HG03558 (cell line): ENCODE measurements around the gene ZNF768.

Experiments used
- ATAC-seq: cut with Tn5 transposase; IDR thresholded peaks from one replicate; pipeline ENCODE4 v1.9.1; 2021; ENCODE audit warnings: moderate number of reproducible peaks; ENCODE audit not compliant: unreplicated experiment; ENCODE audit errors: extremely low read depth

Gene ZNF768

GRCh38 chr16:30519120-30520049, 7.0 kb downstream of the ZNF768 start:
- ATAC-seq, result no peak

DNA sequence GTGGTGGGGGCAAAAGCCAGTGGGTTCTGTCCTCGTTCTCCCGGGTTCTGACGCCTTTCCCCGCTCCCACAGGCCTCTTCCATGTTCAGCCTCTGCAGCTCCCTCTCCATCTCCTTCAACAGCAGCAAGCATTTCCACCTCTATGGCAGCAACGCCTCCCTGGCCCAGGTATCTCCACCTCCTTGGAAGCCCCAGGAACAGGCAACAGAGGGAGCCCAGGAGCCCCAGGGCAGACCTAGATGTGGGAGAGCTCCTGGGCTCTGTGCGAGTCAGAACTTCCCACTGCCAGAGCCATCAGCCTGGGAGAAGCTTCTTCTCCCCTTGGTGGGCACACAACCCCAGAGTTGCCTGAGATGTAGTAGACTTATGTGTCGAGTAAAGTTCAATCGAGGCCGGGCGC, 7.8 kb downstream of the ZNF768 start:
- no peak for ATAC-seq

DNA sequence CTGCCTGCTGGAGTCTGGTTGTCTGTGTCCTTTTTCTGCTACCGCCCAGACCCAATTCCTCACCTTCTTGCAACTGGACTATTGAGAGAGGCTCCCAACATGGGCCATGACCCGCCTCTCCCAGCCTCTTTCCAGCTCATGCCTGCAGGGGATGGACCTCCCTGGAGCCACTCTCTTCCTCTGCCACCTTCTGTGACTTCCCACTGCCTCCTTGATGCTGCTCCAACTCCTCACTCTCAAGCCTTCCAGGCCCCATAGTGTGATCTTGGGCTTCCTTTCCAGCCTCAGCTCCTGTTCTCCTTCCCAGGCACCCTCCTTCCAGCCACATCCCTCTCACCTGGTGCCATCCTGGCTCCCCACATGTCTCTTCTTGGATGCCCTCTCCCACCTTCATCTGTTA, 11.1 kb downstream of the ZNF768 start:
- ATAC-seq, result no peak

DNA sequence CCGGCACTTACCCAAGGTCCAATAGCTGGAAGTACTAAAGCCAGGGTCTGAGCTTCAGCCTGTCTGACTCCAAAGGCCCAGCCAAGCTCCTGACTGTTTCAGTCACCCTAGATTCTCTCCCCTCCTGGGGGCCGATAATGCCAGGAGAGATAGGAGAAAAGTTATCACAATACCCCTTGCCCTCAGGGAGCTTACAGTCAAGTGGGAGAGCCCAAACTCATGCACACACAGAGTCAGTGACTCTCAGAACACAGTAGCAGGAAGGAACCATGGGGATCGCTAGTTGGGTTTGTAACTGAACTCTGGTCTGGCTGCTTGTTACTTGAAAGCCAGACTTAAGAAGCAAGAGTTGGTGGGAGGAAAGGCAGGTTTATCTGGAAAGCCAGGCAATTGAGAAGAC, 14.9 kb downstream of the ZNF768 start:
- ATAC-seq, result no peak

DNA sequence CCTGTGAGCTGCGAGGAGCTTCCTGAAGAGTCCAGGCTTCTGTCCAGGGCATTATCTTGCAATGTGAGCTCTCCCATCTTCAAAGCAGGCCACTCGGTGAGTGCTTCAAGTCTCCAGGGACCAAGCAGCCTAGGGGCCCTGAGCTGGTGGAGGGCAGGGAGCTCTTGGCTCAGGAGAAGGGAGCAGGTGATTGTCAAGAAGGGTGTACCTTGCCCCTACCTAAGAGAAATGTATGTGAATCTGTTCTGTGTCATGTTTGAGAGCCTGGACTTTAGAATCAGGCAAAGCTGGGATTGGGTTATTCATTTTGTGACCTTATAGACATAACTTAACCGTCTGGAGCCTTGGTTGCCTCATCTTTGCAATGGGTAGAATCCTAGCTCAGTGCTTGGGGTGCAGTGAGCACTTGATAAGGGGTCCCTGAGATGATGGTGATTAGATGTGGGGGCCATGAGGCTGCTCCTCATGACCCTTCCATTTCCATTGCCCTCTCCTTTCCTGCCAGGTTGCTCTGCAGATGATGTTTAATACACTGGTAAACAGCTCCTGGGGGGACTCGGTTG, 15.9 kb downstream of the ZNF768 start:
- ATAC-seq, result no peak

DNA sequence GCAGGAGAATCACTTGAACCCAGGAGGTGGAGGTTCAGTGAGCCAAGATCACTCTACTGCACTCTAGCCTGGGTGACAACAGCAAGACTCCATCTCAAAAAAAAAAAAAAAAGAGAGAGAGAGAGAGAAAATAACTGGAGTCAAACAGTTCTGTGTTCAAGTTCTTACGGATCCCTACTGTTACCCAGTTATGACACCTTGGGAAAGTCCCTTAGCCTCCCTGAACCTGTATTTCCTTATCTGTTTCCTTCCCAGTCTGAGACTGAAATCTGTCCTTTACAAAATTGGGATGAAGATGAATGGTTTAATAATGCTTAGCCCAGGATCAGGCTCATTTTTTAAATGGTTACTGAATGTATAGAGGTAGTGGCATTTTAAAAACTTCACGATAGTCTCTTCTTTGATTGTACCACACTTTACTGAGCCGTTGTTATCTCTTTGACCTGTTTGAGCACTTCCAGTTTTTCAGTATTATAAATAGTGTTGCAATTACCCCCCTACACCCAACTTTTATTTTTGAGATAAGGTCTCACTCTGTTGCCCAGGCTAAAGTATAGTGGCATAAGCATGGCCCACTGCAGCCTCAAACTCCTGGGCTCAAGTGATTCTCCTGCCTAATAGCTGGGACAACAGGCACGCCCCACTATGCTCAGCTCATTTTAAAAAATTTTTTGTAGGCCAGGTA, 17.1 kb downstream of the ZNF768 start:
- ATAC-seq, result no peak

DNA sequence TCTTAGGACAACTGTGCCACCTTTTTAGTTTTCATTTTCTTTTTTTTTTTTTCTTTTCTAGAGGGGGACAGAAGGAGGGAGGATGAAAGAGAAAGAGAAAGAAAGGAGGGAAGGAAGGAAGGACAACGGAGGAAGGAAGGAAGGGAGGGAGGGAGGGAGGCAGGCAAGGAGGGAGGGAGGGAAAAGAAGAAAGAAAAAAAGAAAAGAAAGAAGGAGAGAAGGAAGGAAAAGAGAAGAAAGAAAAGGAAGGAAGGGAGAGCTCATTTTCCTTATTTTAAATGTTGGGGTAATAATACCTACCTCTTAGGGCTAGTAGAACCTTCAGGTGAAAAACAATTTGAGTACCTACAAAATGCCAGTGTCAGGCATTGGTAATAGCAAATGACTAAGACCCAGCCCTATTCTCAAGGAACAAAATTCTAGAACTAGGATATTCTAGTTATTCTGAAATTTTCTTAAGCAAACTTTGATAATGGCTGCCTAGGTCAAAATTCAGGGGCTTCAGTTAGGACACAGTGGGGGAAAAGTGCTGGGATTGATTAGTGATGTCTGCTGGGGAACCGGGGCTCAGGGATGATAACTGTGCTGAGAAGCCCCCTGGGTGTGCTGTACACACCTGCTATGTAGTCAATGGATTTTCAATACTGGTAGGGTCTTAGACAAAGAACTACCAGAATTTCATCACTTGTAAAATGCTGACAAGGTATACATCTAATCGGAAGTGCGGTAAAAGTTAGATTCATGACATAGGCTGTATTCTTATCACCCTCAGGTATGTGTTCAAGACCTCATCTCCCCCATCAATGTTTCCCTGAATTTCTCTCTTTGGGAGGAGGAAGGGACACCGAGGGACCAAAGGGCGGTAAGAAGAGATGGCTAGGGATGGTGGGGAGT, 22.7 kb downstream of the ZNF768 start:
- no peak for ATAC-seq

- no peak for ATAC-seq
Measured at GRCh38 chr16:30499284-30499683, 27.1 kb downstream of the ZNF768 start.

DNA sequence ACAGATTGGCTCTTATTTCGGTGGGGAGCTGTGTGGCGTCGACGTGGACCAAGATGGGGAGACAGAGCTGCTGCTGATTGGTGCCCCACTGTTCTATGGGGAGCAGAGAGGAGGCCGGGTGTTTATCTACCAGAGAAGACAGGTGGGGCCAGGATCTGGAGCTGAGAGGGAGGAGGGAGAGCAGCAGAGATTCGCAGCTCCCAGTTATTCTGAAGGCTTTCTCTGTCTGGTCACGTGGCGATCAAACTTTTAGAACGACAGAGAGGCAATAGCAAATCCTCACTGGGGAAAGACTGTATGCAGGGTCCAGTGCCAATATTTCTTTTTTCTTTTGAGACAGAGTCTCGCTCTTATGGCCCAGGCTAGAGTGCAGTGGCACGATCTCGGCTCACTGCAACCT, 31.7 kb downstream of the ZNF768 start:
- ATAC-seq, result no peak

GRCh38 chr16:30493941-30494488, 32.4 kb downstream of the ZNF768 start:
- ATAC-seq, result no peak

GRCh38 chr16:30491744-30492308, 34.5 kb downstream of the ZNF768 start:
- ATAC-seq, result no peak

- no peak for ATAC-seq
Measured at GRCh38 chr16:30491229-30491628, 35.1 kb downstream of the ZNF768 start.

- ATAC-seq, result no peak
Measured at GRCh38 chr16:30490210-30490609, 36.2 kb downstream of the ZNF768 start.

DNA sequence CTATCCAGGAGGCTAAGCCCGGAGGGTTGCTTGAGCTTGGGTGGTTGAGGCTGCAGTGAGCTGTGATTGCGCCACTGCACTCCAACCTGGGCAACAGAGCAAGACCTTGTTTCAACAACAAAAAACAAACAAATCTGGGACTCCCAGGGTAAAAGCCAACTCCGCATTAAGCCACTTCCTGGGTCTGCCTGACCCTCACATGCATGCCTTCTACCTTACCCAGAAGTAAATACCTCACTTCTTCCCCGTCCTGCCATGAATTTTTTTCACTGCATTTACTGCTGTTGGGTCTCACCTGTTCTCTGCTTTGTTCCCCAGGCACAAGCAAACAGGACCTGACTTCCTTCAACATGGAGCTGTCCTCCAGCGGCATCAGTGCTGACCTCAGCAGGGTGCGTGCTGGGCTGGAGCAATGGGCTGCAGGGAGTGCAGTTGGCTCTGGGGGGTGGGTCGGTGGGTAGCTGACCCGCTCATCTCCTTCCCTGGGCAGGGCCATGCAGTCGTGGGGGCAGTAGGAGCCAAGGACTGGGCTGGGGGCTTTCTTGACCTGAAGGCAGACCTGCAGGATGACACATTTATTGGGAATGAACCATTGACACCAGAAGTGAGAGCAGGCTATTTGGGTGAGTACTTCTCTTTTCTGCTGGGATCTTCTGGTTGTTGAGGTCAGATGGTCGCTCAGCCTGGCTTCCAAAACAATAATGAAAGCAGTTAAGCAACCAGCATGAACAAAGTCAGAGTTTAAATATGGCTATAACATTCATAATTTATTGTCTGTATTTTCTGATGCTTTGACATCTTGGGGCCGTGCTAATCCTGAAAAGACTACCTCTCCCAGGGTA, 37.4 kb downstream of the ZNF768 start:
- ATAC-seq, result no peak

GRCh38 chr16:30485818-30486436, 40.4 kb downstream of the ZNF768 start:
- ATAC-seq, result no peak

DNA sequence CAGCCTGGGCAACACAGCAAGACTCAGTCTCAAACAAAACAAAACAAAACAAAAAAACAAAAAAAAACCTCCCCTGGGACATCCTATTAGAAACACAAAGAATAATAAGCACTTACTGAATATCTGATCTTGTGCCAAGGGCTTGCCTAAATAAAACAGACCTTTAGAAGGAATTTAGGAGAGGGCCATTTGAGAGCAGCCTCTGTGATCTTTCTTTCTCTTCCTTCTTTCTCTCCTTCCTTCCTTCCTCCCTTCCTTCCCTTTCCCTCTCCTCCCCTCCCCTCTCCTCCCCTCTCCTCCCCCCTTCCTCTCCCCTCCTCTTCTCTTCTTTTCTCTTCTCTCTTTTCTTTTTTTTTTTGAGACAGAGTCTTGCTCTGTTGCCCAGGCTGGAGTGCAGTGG, 41.5 kb downstream of the ZNF768 start:
- no peak for ATAC-seq

DNA sequence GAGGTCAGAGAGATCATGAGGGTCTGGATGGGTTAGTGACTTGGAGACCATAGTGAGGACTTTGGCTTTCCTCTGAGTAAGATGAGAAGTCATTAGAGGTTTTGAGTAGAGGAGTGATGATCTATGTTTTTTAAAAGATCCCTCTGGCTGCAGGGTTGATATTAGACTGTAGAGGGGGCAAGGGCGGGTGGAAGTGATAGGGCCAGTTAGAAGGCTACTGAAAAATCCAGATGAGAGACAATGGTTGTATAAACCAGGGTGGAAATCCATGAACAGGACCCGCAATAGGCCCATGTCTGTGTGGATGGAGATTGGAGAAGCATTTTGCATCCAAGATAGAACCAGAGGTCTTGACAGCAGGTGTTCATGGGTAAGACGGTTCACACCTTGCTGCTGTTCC, 44.0 kb downstream of the ZNF768 start:
- no peak for ATAC-seq

DNA sequence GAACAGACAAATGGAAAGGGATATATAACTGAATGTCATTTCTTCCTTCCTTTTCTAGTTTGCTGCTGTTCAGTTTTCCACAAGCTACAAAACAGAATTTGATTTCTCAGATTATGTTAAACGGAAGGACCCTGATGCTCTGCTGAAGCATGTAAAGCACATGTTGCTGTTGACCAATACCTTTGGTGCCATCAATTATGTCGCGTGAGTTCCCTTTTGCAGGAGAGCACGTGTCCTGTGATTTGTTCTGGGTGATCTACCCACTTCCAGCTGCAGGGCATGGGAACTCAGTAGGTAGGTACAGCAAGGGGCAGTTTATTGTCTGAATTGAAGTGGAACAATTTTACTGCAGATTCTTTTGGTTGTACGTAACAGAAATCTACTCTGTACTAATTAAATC, 45.0 kb downstream of the ZNF768 start:
- no peak for ATAC-seq
